Endothelial cell of umbilical vein (primary cell): ENCODE results near the gene TMEM19. TPM values are rescaled to one million over a fixed set of nuclear protein-coding genes. Genes with fewer than 3 reads are reported as not detected.

Source experiments
- BruUV-seq: library from RNA; stranded (reverse); fragments of 400-500 nt; replicated peaks from 2 replicates; lab custom pipeline; 2021; lab: Mats Ljungman, UMichigan
- CTCF ChIA-PET: fragments of 300-600, 350-600 bp; sonication (Branson Sonifier 250); formaldehyde crosslinking; loops from one replicate; lab custom pipeline; 2021; ENCODE audit warnings: antibody characterized with exemption, inconsistent platforms; lab: Charles Lee
- POLR2A ChIA-PET: fragments of 300-600, 350-600 bp; sonication (Branson Sonifier 250); formaldehyde crosslinking; loops from one replicate; lab custom pipeline; 2021; ENCODE audit warnings: antibody characterized with exemption, inconsistent platforms; lab: Charles Lee
- DNase-seq: peaks from one replicate; pipeline ENCODE4 v3.0.0-alpha.2; 2011; ENCODE audit warnings: low read depth, low spot score
- FAIRE-seq: peaks from 2 replicates; lab custom pipeline; 2011; peaks lifted over from hg19 to GRCh38; lab: Jason Lieb, UNC
- H2AFZ ChIP-seq: 2 replicates; pipeline ENCODE4 v1.6.0; 2012; ENCODE audit warnings: low read depth, low read length, control low read depth, inconsistent platforms
- H3K27ac ChIP-seq: 2 replicates; pipeline ENCODE4 v1.5.1; 2011; ENCODE audit warnings: low read depth, mild to moderate bottlenecking, control low read depth, low read length, moderate library complexity; ENCODE audit not compliant: insufficient read depth
- H3K27me3 ChIP-seq, 2 experiments: 2 replicates each; pipeline versions ENCODE4 v1.6.0 to v1.6.1; 2011; ENCODE audit warnings: low read length in 2 of 2, mixed read lengths in 1 of 2; ENCODE audit not compliant: control insufficient read depth in 2 of 2, insufficient read depth in 2 of 2
- H3K36me3 ChIP-seq, 2 experiments: 2 replicates in 1 of 2; 3 replicates in 1 of 2; pipeline ENCODE4 v1.5.1; 2011; ENCODE audit warnings: low read length in 2 of 2, mild to moderate bottlenecking in 1 of 2, moderate library complexity in 1 of 2; ENCODE audit not compliant: control insufficient read depth in 2 of 2, insufficient read depth in 2 of 2; ENCODE audit errors: extremely low read depth in 1 of 2
- H3K4me1 ChIP-seq: 3 replicates; pipeline ENCODE4 v1.5.1; 2011; ENCODE audit warnings: mild to moderate bottlenecking, low read length; ENCODE audit not compliant: control insufficient read depth, insufficient read depth; ENCODE audit errors: extremely low read depth
- H3K4me2 ChIP-seq: 2 replicates; pipeline ENCODE4 v1.6.1; 2011; ENCODE audit warnings: low read length, control low read depth, mixed read lengths; ENCODE audit not compliant: insufficient read depth
- H3K4me3 ChIP-seq, 3 experiments: fragments of 200-600 bp in 1 of 3; sonication (generic), shearing (Covaris generic) in 1 of 3; replicated peaks in 1 of 3; 2 replicates each; pipeline ENCODE4 v1.5.1; 2011 to 2016; ENCODE audit warnings: control low read depth in 3 of 3, low read length in 3 of 3, mild to moderate bottlenecking in 2 of 3, inconsistent platforms in 1 of 3, low read depth in 1 of 3, moderate library complexity in 1 of 3; ENCODE audit not compliant: insufficient read depth in 1 of 3
- H3K79me2 ChIP-seq: 2 replicates; pipeline ENCODE4 v1.6.0; 2012; ENCODE audit warnings: low read length, inconsistent platforms; ENCODE audit not compliant: control insufficient read depth, insufficient read depth
- H3K9ac ChIP-seq: replicated peaks from 2 replicates; pipeline ENCODE3; 2011; ENCODE audit warnings: low read length, control low read depth; ENCODE audit not compliant: insufficient read depth; ENCODE audit errors: extremely low read depth
- H3K9me1 ChIP-seq: replicated peaks from 3 replicates; pipeline ENCODE4 v1.6.0; 2011; ENCODE audit warnings: mild to moderate bottlenecking, low read length; ENCODE audit not compliant: control insufficient read depth, insufficient read depth; ENCODE audit errors: extremely low read depth
- H3K9me3 ChIP-seq: replicated peaks from 2 replicates; pipeline ENCODE4 v1.5.1; 2012; ENCODE audit warnings: low read length, inconsistent platforms; ENCODE audit not compliant: control insufficient read depth, insufficient read depth
- H4K20me1 ChIP-seq: replicated peaks from 2 replicates; pipeline ENCODE3; 2011; ENCODE audit warnings: mild to moderate bottlenecking, low read length; ENCODE audit not compliant: control insufficient read depth, insufficient read depth; ENCODE audit errors: extremely low read depth
- CTCF ChIP-seq, 2 donors: IDR thresholded peaks; 1 replicate in 1 of 2; 2 replicates in 1 of 2; pipeline ENCODE4 v1.5.1; 2011; ENCODE audit warnings: low read length in 2 of 2, mild to moderate bottlenecking in 2 of 2, moderate library complexity in 2 of 2, control low read depth in 1 of 2, inconsistent platforms in 1 of 2, low read depth in 1 of 2; ENCODE audit not compliant: insufficient read depth in 1 of 2; ENCODE audit errors: extremely low read depth in 1 of 2
- EZH2 ChIP-seq: IDR thresholded peaks from 2 replicates; pipeline ENCODE4 v1.6.1; 2012; ENCODE audit warnings: borderline replicate concordance, low read depth, mild to moderate bottlenecking, moderate library complexity, low read length, inconsistent platforms; ENCODE audit not compliant: severe bottlenecking
- FOS ChIP-seq: IDR thresholded peaks from 2 replicates; pipeline ENCODE4 v1.6.1; 2011; ENCODE audit warnings: mild to moderate bottlenecking, low read length, moderate library complexity, borderline replicate concordance; ENCODE audit not compliant: insufficient read depth
- GATA2 ChIP-seq: IDR thresholded peaks from 2 replicates; pipeline ENCODE4 v1.7.0; 2011; ENCODE audit warnings: low read depth, mild to moderate bottlenecking, moderate library complexity, mixed read lengths, low read length; ENCODE audit not compliant: insufficient read length, insufficient read depth
- JUN ChIP-seq: IDR thresholded peaks from 2 replicates; pipeline ENCODE4 v1.6.1; 2011; ENCODE audit warnings: borderline replicate concordance, low read depth; ENCODE audit not compliant: insufficient read length, insufficient read depth
- MYC ChIP-seq: IDR thresholded peaks from one replicate; pipeline ENCODE4 v1.6.1; 2011; ENCODE audit warnings: mild to moderate bottlenecking, low read depth, low read length
- POLR2A ChIP-seq: IDR thresholded peaks from 2 replicates; pipeline ENCODE4 v1.6.1; 2012; ENCODE audit warnings: low read depth, mild to moderate bottlenecking, control low read depth, low read length
- POLR2AphosphoS5 ChIP-seq: IDR thresholded peaks from 2 replicates; pipeline ENCODE4 v1.6.1; 2012; ENCODE audit warnings: low read depth, mild to moderate bottlenecking, control low read depth, low read length, moderate library complexity; ENCODE audit not compliant: insufficient read depth
- dilution Hi-C: fragments of 300-500 bp; cut with MboI; formaldehyde crosslinking; loops from one replicate; pipeline ENCODE4 v1.15.0; 2019; ENCODE audit warnings: low sequenced_read_pairs; ENCODE audit not compliant: extremely low pct_ligation_motif_present
- intact Hi-C: fragments of 100-400 bp; cut with micrococcal nuclease; formaldehyde crosslinking; loops from one replicate; pipeline ENCODE4 v1.10.0; 2022
- polyA plus RNA-seq, 4 experiments: library from polyadenylated mRNA; depleted of rRNA in 3 of 4; stranded (reverse) in 3 of 4; unstranded in 1 of 4; fragments of >200 nt; gene quantifications; 2 replicates each; pipeline versions ENCODE4 v1.2.1 to v1.2.3, GENCODE V29; 2011 to 2012; ENCODE audit warnings: missing spikeins in 1 of 4
- total RNA-seq: library from RNA; stranded (reverse); gene quantifications from 2 replicates; pipeline ENCODE4 v1.2.3, GENCODE V29; 2021
- TF ChIP-seq, protein P1 (sequence below): IDR thresholded peaks from 2 replicates; pipeline ENCODE4 v1.6.1; 2011; ENCODE audit not compliant: insufficient read depth, insufficient read length

The TMEM19 gene
- total and polyA plus RNA-seq, 2 donors (not counting 3 experiments of a cell fraction or from before 2014, with no cell fraction given): 20.4 to 23.8 TPM

DNA sequence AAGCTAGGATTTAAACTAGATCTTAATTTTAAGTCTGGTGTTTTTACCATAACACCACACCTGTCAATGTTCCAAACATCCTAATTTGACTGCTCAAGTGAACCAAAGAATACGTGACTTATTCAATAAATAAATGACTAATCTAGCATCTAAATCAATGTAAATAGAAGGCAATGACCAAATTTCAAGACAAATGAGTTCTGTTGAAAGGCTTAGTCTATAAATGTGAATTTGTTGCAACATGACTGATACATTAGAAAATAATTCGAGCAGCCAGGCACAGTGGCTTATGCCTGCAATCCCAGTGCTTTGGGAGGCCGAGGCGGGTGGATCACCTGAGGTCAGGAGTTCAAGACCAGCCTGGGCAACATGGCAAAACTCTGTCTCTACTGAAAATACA lies 37.3 kb upstream of the TMEM19 start:
- Histone ChIP-seq H3K79me2 (peaks cover 67% of the 10 kb centered on the region), H3K36me3 (peaks cover 0 to 31% of the 10 kb centered on the region in 2 experiments), H4K20me1 (peaks cover 4% of the 10 kb centered on the region), H3K9me1 (no peaks in the 10 kb centered on the region), H3K4me1 (no peaks in the 10 kb centered on the region), H3K27me3 (no peaks in the 10 kb centered on the region), H3K9me3 (no peaks in the 10 kb centered on the region), H3K4me2 (no peak overlapping the region), H3K4me3 (no peak overlapping the region), H3K9ac (no peak overlapping the region), H3K27ac (no peak overlapping the region), H2AFZ (no peak overlapping the region)
- POLR2A ChIA-PET: no interaction called here
- DNase-seq (no peak), FAIRE-seq (no peak)
- CTCF ChIA-PET: interaction anchor here (1.2 to 4.4 kb wide), 2 partner anchors 12 kb away, joined by 4 to 42 read pairs; no protein-coding TSS in a partner anchor
- intact Hi-C loops (loop anchor here (5.0 kb wide), 1 partner anchor 36 kb away; no protein-coding TSS in a partner anchor), dilution Hi-C loops (no loop called here)
- BruUV-seq: no TSS peak
- TF ChIP-seq POLR2A (no peak), MYC (no peak), EZH2 (no peak), FOS (no peak), GATA2 (no peak)

- Histone ChIP-seq H2AFZ (no peak overlapping the region), H3K79me2 (peaks cover 75% of the 10 kb centered on the region), H3K9ac (no peak overlapping the region), H3K9me3 (no peaks in the 10 kb centered on the region), H3K36me3 (peaks cover 0 to 30% of the 10 kb centered on the region in 2 experiments), H3K4me3 (no peak overlapping the region), H3K4me1 (no peaks in the 10 kb centered on the region), H3K4me2 (no peak overlapping the region), H3K27me3 (no peaks in the 10 kb centered on the region), H4K20me1 (peaks cover 4% of the 10 kb centered on the region), H3K9me1 (no peaks in the 10 kb centered on the region), H3K27ac (no peak overlapping the region)
- dilution Hi-C loops (no loop called here), intact Hi-C loops (loop anchor here (5.0 kb wide), 1 partner anchor 37 kb away; no protein-coding TSS in a partner anchor)
- ChIA-PET CTCF (interaction anchor here (1.2 kb wide), 1 partner anchor 13 kb away, joined by 4 read pairs; no protein-coding TSS in a partner anchor), POLR2A (no interaction called here)
- FAIRE-seq: no peak
- DNase-seq: no peak
- TF ChIP-seq POLR2A (no peak), GATA2 (no peak), JUN (no peak), CTCF (IDR thresholded peaks at IDR 0.05; ENCODE audit: extremely low read depth in 1 of 2, insufficient read depth in 1 of 2, low read depth in 1 of 2, low read length in 2 of 2) (no peak), POLR2AphosphoS5 (no peak), EZH2 (no peak), MYC (no peak), FOS (no peak)
- TF ChIP-seq, protein P1, sequence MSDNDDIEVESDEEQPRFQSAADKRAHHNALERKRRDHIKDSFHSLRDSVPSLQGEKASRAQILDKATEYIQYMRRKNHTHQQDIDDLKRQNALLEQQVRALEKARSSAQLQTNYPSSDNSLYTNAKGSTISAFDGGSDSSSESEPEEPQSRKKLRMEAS: no peak
- no TSS peak for BruUV-seq
Observed at GRCh38 chr12:71649401-71649800, 36.5 kb upstream of the TMEM19 start.
